SK-N-DZ (cell line): Measurements from ENCODE around the gene PPP1R9B.

Experiments
- DNase-seq: peaks from one replicate; pipeline ENCODE4 v3.0.0-alpha.2; 2015; ENCODE audit warnings: low spot score

Gene PPP1R9B

DNA sequence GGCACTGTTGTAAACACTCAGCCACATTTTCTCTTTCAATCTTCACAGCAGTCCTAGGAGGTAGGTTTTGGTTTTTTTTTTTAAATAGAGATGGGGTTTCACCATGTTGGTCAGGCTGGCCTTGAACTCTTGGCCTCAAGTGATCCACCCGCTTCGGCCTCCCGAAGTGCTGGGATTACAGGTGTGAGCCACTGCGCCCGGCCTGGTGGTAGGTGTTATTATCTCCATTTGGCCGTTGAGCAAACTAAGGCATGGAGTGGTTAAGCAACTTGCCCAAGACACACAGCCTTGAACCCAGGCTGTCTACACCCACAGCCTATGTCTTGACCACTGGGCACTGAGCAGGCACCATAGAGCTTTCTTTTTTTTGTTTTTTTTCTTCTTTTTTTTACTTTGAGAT is 24.0 kb upstream of the PPP1R9B start:
- no peak for DNase-seq

DNA sequence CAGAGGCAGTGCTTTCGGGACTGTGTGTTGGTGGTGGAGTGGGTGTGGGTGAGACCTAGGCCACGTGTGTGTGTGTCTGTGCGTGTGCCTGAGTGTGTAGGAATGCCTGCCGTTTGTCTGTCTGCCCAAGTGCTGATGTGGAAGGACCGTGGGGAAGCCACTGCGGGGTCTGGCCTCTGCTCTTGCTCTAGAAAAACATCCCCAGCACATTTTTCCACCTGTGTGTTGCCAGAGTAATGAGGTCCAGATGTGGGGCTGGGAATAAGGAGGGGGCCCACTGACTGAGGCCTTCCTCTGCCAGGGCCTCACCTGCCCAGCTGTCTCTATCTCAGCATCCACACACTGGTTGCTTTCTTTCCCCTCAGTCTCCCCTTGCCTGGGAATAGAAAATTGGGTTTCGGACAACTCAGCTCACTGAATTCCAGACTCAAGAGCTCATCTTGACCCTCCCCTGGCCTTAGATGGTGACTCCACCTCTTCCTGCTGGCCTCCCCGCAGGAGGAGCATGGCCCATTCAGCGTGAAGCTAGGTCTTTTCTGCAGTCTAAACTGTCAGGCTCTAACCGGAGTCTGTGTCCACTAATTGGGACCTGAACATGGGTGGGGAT is 23.0 kb upstream of the PPP1R9B start:
- DNase-seq = peak; percentile 59

- DNase-seq = no peak
These were observed 22.5 kb upstream of the PPP1R9B start for GRCh38 chr17:50172936-50173334.

GRCh38 chr17:50172130-50172529 is 21.7 kb upstream of the PPP1R9B start:
- DNase-seq = no peak

GRCh38 chr17:50171371-50172071 is 21.0 kb upstream of the PPP1R9B start:
- no peak for DNase-seq

GRCh38 chr17:50170662-50171370 is 20.3 kb upstream of the PPP1R9B start:
- no peak for DNase-seq

DNA sequence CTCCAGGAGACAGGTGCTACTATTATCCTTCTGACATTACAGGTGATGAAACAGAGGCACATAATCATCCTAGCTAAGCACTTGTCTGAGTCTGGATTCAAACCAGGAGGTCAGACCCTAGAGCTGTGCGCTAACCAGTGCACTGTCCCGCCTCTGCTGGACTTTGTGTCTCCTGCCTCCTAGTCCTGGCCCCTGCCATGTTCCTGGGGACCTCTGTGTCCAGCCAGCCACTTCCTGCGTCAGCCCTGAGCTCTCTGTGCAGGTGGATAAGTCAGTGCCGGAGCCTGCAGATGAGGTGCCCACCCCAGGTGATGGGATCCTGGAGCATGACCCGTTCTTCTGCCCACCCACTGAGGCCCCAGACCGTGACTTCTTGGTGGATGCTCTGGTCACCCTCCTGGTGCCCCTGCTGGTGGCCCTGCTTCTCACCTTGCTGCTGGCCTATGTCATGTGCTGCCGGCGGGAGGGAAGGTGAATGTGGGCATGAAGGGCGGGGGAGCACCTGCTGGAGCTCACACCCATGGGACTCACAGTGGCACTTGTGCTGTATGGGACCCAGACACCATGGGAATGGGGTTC is 19.5 kb upstream of the PPP1R9B start:
- DNase-seq = no peak

DNA sequence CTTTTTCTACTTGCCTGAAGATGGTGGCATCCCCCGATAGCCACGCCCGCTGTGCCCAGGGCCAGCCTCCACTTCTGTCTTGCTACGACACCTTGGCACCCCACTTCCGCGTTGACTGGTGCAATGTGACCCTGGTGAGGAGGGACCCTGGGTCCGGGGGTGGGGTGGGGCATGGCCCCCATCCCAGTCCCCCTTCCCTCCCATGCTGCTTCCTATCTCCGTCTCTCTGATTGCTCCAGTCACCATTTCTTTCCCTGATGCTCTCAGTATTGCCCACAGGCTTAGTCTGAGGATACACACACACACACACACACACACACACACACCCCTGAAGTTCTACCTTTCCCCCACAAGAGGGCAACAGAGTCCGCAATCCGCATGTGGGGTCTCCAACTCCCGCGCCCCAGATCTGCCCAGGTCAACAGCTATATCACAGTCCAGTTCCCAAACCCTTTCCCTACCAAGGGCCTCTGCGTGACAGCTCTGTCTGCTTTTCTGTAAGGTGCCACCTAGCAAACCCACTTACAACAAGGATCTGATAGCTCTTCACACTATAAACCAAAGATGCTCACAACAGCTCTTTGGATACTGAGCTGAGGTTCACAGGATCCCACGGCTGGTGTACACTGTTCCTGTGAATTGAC is 18.8 kb upstream of the PPP1R9B start:
- peak; percentile 72 for DNase-seq

- no peak for DNase-seq
These were observed 17.8 kb upstream of the PPP1R9B start for GRCh38 chr17:50168319-50168718.

DNA sequence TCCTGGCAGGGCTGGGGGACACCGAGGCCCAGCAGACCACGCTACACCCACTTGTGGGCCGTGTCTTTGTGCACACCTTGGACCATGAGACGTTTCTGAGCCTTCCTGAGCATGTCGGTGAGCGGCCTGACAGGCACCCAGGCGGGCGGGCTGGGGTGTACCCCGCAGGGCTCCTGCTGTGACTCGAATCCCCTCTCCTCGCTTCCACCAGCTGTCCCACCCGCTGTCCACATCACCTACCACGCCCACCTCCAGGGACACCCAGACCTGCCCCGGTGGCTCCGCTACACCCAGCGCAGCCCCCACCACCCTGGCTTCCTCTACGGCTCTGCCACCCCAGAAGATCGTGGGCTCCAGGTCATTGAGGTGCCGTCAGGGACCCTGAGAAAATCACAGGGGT is 16.9 kb upstream of the PPP1R9B start:
- no peak for DNase-seq

DNA sequence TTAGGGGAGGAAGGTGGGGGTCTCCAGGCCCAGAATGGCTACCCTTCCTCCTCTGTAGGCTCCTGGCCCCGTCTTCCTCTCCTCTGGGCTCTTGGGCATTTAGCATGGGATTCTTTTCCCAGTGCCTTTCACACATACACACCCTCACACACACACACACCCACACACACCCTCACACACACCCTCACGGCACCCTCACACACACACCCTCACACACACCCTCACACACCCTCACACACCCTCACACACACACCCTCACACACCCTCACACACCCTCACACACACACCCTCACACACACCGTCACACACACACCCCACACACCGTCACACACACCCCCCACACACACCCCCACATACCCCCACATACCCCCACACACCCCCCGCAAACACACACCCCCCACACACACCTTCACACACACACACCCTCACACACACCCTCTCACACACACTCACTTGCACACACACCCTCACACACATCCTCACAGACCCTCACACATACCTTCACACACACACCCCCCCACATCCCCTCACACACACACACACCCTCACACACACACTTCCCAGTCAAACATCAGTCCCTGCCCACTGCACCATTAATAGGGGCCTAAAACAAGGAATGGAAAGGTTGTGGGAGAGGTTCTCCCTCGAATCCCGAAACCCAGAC is 16.2 kb upstream of the PPP1R9B start:
- DNase-seq = no peak

GRCh38 chr17:50165867-50166517 is 15.5 kb upstream of the PPP1R9B start, which contains the start of gene SGCA:
SGCA (plus strand) TSS chr17:50166005; CDS start chr17:50166041, 36 bp downstream.
- no peak for DNase-seq

GRCh38 chr17:50165466-50165865 is 15.0 kb upstream of the PPP1R9B start:
- no peak for DNase-seq

DNA sequence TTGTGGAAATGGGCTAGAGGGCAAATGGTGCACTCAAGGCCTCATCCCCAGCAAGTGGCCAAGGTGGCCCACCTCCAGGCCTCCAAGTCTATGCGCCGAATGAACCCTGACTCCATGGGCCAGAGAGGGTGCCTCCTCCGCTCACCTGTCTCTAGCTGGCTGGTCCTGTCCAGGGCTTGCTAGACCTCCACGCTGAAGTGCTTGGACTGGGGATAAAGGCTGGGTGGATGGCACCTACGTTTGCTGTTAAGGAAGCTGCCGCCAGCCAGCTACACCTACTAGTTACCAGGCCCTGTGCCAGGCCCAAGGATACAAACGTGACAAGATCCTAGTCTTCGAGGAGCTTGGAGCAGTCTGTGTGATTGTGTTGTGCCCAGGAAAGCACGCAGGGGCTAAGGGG is 14.6 kb upstream of the PPP1R9B start:
- DNase-seq = no peak

GRCh38 chr17:50164697-50164988 is 14.2 kb upstream of the PPP1R9B start:
- no peak for DNase-seq

GRCh38 chr17:50163843-50164696 is 13.6 kb upstream of the PPP1R9B start:
- no peak for DNase-seq

DNA sequence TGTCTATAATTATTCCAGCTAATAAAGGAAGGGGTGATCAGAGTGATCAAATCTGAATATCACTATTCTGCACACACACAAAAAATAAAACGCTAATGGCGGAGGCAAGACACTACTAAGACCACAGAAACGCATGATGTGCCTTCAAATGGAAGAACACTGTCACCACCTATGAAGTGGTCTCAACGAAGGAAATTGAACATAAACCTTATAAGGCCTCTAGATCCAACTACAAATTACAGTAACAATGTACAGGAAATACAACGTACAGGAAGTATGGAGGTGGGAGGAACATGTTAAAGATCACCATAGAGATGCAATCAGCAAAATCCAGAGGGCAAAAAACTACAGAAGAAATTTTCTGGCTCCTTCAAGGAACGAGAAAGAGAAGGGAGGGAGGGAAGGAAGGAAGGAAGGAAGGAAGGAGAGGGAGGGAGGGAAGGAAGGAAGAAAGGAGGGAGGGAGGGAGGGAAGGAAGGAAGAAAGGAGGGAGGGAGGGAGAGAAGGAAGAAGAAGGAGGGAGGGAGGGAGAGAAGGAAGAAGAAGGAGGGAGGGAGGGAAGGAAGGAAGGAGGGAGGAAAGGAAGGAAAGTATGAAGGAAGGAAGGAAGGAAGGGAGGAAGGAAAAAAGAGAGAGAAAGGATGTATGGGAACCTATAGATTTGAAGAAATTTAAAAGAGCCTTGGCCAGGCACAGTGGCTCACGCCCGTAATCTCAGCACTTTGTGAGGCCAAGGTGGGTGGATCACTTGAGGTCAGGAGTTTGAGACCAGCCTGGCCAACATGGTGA is 12.2 kb upstream of the PPP1R9B start:
- no peak for DNase-seq

- no peak for DNase-seq
These were observed 11.4 kb upstream of the PPP1R9B start for GRCh38 chr17:50161911-50162288.
